Type B pancreatic cell (in vitro differentiated cells): ENCODE data around the gene LRIT3. TPM values are rescaled to one million over a fixed set of nuclear protein-coding genes. Genes with fewer than 3 reads are reported as not detected.

Source experiments
- DNase-seq: peaks from one replicate; pipeline ENCODE4 v3.0.0; 2021; ENCODE audit warnings: mixed read lengths; ENCODE audit not compliant: unreplicated experiment; ENCODE audit errors: extremely low spot score
- H3K27ac Mint-ChIP-seq: 2 replicates; pipeline ENCODE4 v1.8.0; 2021; ENCODE audit warnings: mild to moderate bottlenecking, mixed read lengths
- H3K27me3 Mint-ChIP-seq: 2 replicates; pipeline ENCODE4 v1.8.0; 2021; ENCODE audit warnings: mixed read lengths
- H3K36me3 Mint-ChIP-seq: 2 replicates; pipeline ENCODE4 v1.8.0; 2021; ENCODE audit warnings: mixed read lengths
- H3K4me1 Mint-ChIP-seq: one replicate; pipeline ENCODE4 v1.8.0; 2021; ENCODE audit warnings: mixed read lengths; ENCODE audit not compliant: unreplicated experiment
- H3K4me3 Mint-ChIP-seq: 2 replicates; pipeline ENCODE4 v1.8.0; 2021; ENCODE audit warnings: mild to moderate bottlenecking, mixed read lengths
- H3K9me3 Mint-ChIP-seq: 2 replicates; pipeline ENCODE4 v1.8.0; 2021; ENCODE audit warnings: mixed read lengths
- CTCF ChIP-seq: fragments of 200-600 bp; sonication (generic); conservative IDR thresholded peaks from 2 replicates; pipeline ENCODE4 v1.5.0; 2021; ENCODE audit warnings: antibody characterized with exemption, mild to moderate bottlenecking
- total RNA-seq: library from RNA; stranded (reverse); gene quantifications from 2 replicates; pipeline ENCODE4 v1.2.1, GENCODE V29; 2021; ENCODE audit warnings: low replicate concordance

The LRIT3 gene
- total RNA-seq, 1 donor from 2014 or later: 0.27 TPM

DNA sequence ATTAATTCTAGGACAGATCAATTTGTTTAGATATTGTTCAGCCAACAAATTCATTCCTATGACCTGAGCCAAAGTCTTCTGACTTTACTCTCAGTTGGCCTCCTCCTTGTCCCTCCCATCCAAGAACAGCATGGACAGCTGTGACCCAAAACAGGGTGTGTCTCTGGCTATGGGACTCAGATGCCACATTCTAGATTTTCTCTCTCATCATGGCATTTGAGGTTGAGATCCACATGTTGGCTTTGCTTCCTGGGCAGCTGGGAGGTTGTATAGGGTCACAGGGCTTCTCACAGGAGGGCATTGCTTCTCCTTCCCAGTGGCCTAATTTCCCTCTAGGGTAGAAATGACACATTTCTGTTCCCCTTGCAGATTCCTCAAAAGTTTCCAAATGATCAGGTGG lies 42.2 kb downstream of the LRIT3 start:
- Mint-ChIP-seq H3K4me3 (no peak overlapping the region), H3K27ac (no peak overlapping the region)

DNA sequence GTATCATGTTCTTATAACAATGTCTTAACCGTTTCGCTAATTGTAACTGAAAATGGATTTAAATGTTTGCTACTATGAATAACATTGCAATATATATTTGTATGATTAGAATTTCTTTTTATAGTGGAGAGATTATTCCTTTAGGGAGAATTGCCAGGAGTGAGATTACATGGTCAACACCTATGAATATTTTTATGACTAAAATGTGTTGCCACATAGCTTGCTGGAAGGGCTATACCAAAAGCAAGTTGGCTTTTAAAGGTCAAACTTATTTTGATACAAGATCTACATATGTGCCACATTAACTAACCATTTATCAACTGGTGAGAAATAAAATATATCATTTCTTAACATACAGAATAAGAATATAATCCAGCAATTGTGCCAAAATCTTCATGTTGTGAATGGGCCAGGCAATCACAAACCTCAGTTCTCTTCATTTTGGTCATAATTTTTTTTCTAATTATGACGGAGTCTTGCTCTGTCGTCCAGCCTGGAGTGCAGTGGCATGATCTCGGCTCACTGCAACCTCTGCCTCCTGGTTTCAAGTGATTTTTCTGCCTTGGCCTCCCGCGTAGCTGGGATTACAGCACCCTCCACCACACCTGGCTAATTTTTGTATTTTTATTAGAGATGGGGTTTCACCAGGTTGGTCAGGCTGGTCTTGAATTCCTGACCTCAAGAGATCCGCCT lies 54.8 kb downstream of the LRIT3 start:
- H3K27me3 Mint-ChIP-seq: no peaks in the 10 kb centered on the region
- H3K4me3 Mint-ChIP-seq: no peak overlapping the region
- H3K36me3 Mint-ChIP-seq: peaks cover 4% of the 10 kb centered on the region
- no peak for DNase-seq
- H3K27ac Mint-ChIP-seq: no peak overlapping the region
- H3K9me3 Mint-ChIP-seq: peaks cover 5% of the 10 kb centered on the region
- TF ChIP-seq CTCF: no peak
- H3K4me1 Mint-ChIP-seq: no peaks in the 10 kb centered on the region

More for the DNA sequence above, 42.2 kb downstream of the LRIT3 start:
- Mint-ChIP-seq H3K4me1 (no peaks in the 10 kb centered on the region), H3K36me3 (no peaks in the 10 kb centered on the region), H3K27me3 (no peaks in the 10 kb centered on the region), H3K9me3 (no peaks in the 10 kb centered on the region)
- no peak for TF ChIP-seq CTCF
- DNase-seq: no peak

DNA sequence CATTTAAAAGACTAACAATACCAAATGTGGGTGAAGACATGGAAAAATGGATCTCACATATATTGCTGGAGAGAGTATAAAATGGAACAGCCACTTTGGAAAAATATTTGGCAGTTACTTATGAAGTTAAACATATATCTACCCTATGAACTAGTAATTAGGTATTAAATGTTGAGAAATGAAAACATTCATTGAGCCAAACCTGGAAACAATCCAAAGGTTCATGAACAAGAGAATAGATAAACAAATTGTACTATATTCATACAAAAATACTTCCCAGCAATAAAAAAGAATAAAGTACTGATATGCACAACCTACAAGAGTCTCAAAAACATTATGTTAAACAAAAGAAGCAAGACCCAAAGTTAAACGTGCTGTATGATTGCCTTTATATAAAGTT lies 60.8 kb downstream of the LRIT3 start:
- no peak for DNase-seq
- TF ChIP-seq CTCF: no peak
- H3K9me3 Mint-ChIP-seq: peaks cover 10% of the 10 kb centered on the region
- H3K4me3 Mint-ChIP-seq: no peak overlapping the region
- H3K27ac Mint-ChIP-seq: no peak overlapping the region
- H3K36me3 Mint-ChIP-seq: peaks cover 4% of the 10 kb centered on the region
- H3K27me3 Mint-ChIP-seq: no peaks in the 10 kb centered on the region
- H3K4me1 Mint-ChIP-seq: peaks cover 16% of the 10 kb centered on the region

GRCh38 chr4:109910256-109910655 lies 62.3 kb downstream of the LRIT3 start:
- peaks cover 20% of the 10 kb centered on the region for H3K4me1 Mint-ChIP-seq
- no peak overlapping the region for H3K4me3 Mint-ChIP-seq
- peaks cover 4% of the 10 kb centered on the region for H3K36me3 Mint-ChIP-seq
- no peak overlapping the region for H3K27ac Mint-ChIP-seq
- H3K27me3 Mint-ChIP-seq: no peaks in the 10 kb centered on the region
- H3K9me3 Mint-ChIP-seq: peaks cover 10% of the 10 kb centered on the region
- no peak for DNase-seq
- no peak for TF ChIP-seq CTCF

DNA sequence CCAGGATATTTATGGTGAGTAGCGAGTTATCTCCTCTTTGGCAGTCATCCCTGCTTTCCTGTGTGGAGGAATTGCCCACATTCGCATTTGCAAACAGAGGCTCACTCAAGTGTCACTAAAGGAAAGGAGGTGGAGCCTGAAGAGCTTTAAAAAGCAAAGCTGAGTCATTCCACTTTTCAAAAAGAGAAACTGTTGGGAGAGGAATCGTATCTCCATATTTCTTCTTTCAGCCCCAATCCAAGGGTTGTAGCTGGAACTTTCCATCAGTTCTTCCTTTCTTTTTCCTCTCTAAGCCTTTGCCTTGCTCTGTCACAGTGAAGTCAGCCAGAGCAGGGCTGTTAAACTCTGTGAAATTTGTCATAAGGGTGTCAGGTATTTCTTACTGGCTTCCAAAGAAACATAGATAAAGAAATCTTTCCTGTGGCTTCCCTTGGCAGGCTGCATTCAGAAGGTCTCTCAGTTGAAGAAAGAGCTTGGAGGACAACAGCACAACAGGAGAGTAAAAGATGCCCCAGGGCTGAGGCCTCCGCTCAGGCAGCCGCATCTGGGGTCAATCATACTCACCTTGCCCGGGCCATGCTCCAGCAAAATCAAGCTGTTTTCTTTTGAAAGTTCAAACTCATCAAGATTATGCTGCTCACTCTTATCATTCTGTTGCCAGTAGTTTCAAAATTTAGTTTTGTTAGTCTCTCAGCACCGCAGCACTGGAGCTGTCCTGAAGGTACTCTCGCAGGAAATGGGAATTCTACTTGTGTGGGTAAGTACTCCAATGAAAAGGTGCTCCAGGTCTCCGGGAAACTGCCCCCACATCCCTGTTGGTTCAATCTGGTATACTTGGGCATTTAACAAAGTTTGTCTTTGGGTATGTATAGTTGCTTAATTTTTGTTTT lies 65.0 kb downstream of the LRIT3 start, which contains the start of gene EGF:
TSS of gene EGF (plus strand) at position 178 of the 890 bp plus-strand sequence. CDS start at position 631, 453 bp downstream.
- no peaks in the 10 kb centered on the region for H3K36me3 Mint-ChIP-seq
- peak within 1 kb of the TSS; percentile 77 for H3K27ac Mint-ChIP-seq
- H3K27me3 Mint-ChIP-seq: no peaks in the 10 kb centered on the region
- peaks cover 5% of the 10 kb centered on the region for H3K9me3 Mint-ChIP-seq
- H3K4me1 Mint-ChIP-seq: peaks cover 20% of the 10 kb centered on the region
- no peak for DNase-seq
- no peak for TF ChIP-seq CTCF
- peak within 1 kb of the TSS; percentile 83 for H3K4me3 Mint-ChIP-seq
